ENCODE results near the gene HEG1.

- TF ChIP-seq, protein P1, sequence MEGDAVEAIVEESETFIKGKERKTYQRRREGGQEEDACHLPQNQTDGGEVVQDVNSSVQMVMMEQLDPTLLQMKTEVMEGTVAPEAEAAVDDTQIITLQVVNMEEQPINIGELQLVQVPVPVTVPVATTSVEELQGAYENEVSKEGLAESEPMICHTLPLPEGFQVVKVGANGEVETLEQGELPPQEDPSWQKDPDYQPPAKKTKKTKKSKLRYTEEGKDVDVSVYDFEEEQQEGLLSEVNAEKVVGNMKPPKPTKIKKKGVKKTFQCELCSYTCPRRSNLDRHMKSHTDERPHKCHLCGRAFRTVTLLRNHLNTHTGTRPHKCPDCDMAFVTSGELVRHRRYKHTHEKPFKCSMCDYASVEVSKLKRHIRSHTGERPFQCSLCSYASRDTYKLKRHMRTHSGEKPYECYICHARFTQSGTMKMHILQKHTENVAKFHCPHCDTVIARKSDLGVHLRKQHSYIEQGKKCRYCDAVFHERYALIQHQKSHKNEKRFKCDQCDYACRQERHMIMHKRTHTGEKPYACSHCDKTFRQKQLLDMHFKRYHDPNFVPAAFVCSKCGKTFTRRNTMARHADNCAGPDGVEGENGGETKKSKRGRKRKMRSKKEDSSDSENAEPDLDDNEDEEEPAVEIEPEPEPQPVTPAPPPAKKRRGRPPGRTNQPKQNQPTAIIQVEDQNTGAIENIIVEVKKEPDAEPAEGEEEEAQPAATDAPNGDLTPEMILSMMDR (IDR thresholded peaks at IDR 0.05 in 4 of 5, conservative IDR thresholded peaks at IDR 0.05 in 1 of 5): no peak
- no peak for TF ChIP-seq POLR2A (IDR thresholded peaks at IDR 0.05)
Observed at GRCh38 chr3:125083776-125084175, 28.0 kb upstream of the HEG1 start.

Measured in gastrocnemius medialis (tissue), 4 donors.